ENCODE data around the gene SNTG2.

The SNTG2 gene

DNA sequence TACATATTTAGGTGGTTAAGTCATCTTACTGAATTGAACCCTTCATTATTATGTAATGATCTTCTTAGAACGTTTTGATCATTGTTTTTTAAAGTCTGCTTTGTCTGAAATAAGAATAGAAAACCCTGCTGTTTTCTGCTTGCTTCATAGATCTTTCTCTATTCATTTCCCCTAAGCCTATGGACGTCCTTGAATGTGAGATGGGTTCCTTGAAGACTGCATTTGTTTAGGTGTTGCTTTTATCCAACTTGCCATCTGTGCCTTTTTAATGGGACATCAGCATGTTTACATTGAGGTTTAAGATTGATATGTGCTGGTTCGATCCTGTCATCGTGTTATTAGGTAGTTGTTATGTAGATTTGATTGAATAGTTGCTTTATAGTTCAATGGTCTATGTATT lies 95.4 kb downstream of the SNTG2 start:
- FAIRE-seq, result no peak
- TF ChIP-seq POLR2AphosphoS5 (IDR thresholded peaks at IDR 0.05; ENCODE audit: low read depth, low read length), result no peak
- no peak for TF ChIP-seq POLR2A (IDR thresholded peaks at IDR 0.05; ENCODE audit: low read depth, low read length)
- no peak for TF ChIP-seq TAF1 (IDR thresholded peaks at IDR 0.05; ENCODE audit: borderline replicate concordance, low read depth, low read length)
- no peak for DNase-seq (ENCODE audit: insufficient read length)

DNA sequence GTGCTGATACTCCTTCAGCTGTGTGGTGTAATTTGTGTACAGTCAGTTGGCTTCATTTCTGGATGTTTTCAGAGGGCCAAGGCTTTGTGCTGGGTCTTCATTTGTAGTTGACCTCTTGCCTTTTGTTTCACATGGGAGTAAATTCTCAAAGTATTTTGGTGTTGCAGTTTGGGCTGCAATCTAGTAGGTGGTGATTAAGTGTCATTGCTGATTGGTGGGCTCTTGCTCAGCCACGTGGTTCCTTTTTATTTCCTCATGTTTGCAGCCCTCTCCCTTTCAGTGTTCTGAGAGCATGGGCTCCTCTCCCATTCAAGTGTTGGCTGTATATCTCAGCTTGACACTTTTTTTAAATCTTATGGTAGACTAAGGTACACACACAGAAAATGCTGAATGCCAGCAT lies 96.8 kb downstream of the SNTG2 start:
- DNase-seq (ENCODE audit: insufficient read length), result no peak
- TF ChIP-seq POLR2AphosphoS5 (IDR thresholded peaks at IDR 0.05; ENCODE audit: low read depth, low read length) (no peak), TAF1 (IDR thresholded peaks at IDR 0.05; ENCODE audit: borderline replicate concordance, low read depth, low read length) (no peak), POLR2A (IDR thresholded peaks at IDR 0.05; ENCODE audit: low read depth, low read length) (no peak)
- no peak for FAIRE-seq

DNA sequence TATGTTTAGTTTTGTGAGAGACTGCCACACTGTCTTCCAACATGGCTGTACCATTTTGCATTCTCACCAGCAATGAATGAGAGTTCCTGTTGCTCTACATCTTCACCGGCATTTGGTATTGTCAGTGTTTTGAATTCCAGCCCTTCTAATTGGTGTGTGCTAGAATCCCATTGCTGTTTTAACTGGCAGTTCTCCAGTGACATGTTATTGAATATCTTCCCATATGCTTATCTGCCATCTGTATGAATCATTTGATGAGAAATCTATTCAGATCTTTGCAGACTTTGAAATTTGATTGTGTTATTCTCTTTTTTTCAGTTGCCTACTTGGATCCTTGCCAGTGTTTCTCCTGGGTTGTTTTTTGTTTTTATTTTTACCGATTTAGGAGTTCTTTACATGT lies 99.0 kb downstream of the SNTG2 start:
- FAIRE-seq, result no peak
- TF ChIP-seq POLR2A (IDR thresholded peaks at IDR 0.05; ENCODE audit: low read depth, low read length) (no peak), POLR2AphosphoS5 (IDR thresholded peaks at IDR 0.05; ENCODE audit: low read depth, low read length) (no peak), TAF1 (IDR thresholded peaks at IDR 0.05; ENCODE audit: borderline replicate concordance, low read depth, low read length) (no peak)
- DNase-seq (ENCODE audit: insufficient read length), result no peak

DNA sequence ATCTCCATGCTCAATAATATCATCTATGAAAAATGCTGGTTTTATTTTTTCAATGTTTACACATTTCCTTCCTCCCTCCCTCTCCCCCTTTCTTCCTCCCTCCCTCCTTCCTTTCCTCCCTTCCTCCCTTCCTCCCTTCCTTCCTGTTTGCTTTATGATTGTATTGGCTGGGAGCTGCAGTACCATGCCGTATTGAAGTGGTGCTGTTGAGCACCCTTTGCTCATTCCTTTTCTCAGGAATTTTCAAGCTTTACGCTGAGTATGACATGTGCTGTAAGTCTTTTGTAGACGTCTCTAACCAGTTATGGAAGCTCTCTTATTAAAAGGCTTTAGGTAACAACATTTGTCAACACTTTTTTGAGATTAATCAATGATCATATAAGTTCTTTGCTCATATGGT lies 100.4 kb downstream of the SNTG2 start:
- DNase-seq (ENCODE audit: insufficient read length) (no peak), FAIRE-seq (no peak)
- TF ChIP-seq POLR2A (IDR thresholded peaks at IDR 0.05; ENCODE audit: low read depth, low read length), result no peak
- no peak for TF ChIP-seq POLR2AphosphoS5 (IDR thresholded peaks at IDR 0.05; ENCODE audit: low read depth, low read length)
- TF ChIP-seq TAF1 (IDR thresholded peaks at IDR 0.05; ENCODE audit: borderline replicate concordance, low read depth, low read length), result no peak

DNA sequence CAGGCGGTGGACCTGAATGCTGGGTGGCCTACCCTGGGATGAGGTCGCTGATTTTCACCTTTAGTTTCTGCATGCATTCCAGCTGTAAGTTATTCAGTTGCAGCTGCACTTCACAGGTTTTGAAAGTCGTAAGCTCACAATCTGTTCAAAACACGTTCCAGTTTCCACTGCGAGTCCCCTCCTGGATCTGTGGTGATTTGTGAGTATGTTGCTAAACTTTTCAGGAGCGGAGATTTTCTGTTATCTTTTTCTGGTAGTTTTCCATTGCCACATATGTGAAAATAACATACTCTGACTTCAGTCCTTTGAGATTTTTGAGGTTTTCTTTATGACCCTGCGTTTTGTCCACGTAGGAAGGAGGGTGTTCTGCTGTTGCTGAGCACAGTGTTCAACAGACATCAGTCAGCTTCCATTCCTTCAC lies 102.1 kb downstream of the SNTG2 start:
- DNase-seq (ENCODE audit: insufficient read length), result no peak
- FAIRE-seq, result no peak

DNA sequence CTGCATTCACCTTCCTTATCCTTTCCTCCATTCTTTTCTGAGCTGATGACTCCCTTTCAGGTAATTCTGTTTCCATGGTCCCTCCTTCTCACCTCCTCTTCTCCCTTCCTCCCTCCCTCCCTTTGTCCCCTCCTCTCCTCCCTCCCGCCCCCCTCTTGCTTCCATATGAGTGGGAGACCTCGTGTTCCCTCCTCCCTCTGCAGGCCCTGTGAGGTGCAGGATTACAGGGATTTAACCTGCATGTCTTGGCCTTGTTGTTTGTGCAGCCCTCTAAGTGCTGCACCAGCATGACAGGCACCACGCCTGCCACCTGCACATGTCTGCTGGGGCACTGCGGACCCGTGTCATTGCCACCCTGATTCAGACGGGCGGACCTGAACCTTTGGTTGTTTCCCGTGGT lies 103.1 kb downstream of the SNTG2 start:
- TF ChIP-seq TAF1 (IDR thresholded peaks at IDR 0.05; ENCODE audit: borderline replicate concordance, low read depth, low read length) (no peak), POLR2AphosphoS5 (IDR thresholded peaks at IDR 0.05; ENCODE audit: low read depth, low read length) (no peak), POLR2A (IDR thresholded peaks at IDR 0.05; ENCODE audit: low read depth, low read length) (no peak)
- no peak for FAIRE-seq
- DNase-seq (ENCODE audit: insufficient read length), result no peak

More for the DNA sequence above, 102.1 kb downstream of the SNTG2 start:
- TF ChIP-seq POLR2AphosphoS5 (IDR thresholded peaks at IDR 0.05; ENCODE audit: low read depth, low read length) (no peak), POLR2A (IDR thresholded peaks at IDR 0.05; ENCODE audit: low read depth, low read length) (no peak), TAF1 (IDR thresholded peaks at IDR 0.05; ENCODE audit: borderline replicate concordance, low read depth, low read length) (no peak)

DNA sequence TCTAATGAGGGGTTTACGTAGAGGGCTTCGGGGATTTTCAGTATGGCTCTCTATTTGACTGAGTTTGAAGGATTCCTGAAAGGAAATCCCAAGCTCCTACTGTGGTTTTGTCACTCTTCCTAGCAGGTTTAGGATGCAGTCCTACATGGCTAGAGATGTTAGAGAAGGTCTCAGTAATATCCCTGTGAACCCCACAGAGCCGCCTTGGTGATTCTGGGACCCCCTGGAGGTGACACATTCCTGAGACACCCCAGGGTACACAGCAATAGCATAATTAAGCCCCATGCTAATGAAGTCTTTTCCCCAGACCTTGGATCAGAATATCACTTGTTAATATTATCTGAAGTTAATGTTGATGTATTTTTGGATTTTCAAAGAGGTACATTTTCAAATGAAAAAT lies 103.8 kb downstream of the SNTG2 start:
- TF ChIP-seq TAF1 (IDR thresholded peaks at IDR 0.05; ENCODE audit: borderline replicate concordance, low read depth, low read length) (no peak), POLR2A (IDR thresholded peaks at IDR 0.05; ENCODE audit: low read depth, low read length) (no peak), POLR2AphosphoS5 (IDR thresholded peaks at IDR 0.05; ENCODE audit: low read depth, low read length) (no peak)
- no peak for DNase-seq (ENCODE audit: insufficient read length)
- FAIRE-seq, result no peak

DNA sequence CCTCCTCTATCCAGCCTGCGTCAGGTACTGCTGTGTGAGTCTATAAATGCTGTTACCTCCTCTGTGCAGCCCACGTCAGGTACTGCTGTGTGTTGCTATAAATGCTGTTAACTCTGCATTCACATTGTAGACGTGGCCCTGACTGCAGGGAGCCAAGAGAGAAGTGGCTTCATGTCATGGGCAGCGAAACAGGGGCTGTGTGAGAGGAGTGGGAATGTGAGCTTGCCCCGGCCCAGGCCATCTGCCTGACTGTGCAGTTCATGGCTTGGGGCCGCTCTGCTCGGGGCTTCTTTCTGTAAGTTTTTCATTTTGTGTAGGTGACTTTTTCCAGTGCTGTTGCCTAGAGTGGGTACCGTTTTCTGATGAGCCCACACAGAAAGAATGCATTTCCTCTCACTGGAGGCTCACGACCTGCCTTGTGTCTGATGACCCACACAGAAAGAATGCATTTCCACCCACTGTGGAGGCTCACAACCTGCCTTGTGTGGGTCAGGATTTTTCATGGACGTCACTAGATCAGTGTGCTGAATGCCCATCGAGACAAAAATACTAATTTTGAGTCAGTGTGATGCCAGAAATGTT lies 104.5 kb downstream of the SNTG2 start:
- DNase-seq (ENCODE audit: insufficient read length) (no peak), FAIRE-seq (no peak)
- TF ChIP-seq TAF1 (IDR thresholded peaks at IDR 0.05; ENCODE audit: borderline replicate concordance, low read depth, low read length) (no peak), POLR2AphosphoS5 (IDR thresholded peaks at IDR 0.05; ENCODE audit: low read depth, low read length) (no peak), POLR2A (IDR thresholded peaks at IDR 0.05; ENCODE audit: low read depth, low read length) (no peak)

DNA sequence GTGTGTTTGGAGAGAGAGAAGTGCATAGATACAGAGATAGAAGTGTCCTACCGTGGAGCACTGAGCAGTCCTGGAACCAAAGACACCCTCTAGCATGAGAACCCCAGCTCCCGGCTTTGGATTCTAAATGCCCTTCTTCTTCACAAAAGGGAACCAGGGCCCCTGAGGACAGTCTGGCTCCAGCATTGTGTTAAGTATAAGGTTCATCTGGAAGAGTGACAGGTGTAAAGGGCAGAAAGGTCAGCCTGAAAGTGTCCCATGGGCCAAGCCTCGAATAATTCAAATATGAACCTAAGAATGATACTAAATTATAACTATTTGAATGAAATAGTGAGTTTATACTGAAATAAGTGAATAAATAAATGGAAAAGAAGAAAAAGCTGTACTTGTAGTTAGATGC lies 109.7 kb downstream of the SNTG2 start:
- TF ChIP-seq POLR2A (IDR thresholded peaks at IDR 0.05; ENCODE audit: low read depth, low read length) (no peak), POLR2AphosphoS5 (IDR thresholded peaks at IDR 0.05; ENCODE audit: low read depth, low read length) (no peak), TAF1 (IDR thresholded peaks at IDR 0.05; ENCODE audit: borderline replicate concordance, low read depth, low read length) (no peak)
- FAIRE-seq, result no peak
- no peak for DNase-seq (ENCODE audit: insufficient read length)

DNA sequence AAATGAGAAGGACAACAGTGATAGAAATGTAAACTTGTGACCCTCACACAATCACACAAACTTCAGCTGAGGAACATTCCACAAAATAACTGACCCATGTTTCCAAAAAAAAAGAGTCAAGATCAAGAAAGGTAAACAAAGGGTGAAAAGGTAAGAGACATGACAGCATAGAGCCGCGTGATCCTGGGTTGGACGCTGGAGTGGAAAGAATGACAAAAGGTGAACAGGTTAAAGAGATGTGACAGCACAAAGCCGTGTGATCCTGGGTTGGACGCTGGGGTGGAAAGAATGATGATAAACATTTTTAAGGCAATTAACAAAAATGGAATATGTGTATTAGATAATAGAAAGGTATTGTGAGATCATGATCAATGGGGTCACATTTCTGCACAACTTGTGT lies 110.3 kb downstream of the SNTG2 start:
- DNase-seq (ENCODE audit: insufficient read length), result no peak
- TF ChIP-seq POLR2A (IDR thresholded peaks at IDR 0.05; ENCODE audit: low read depth, low read length), result no peak
- TF ChIP-seq POLR2AphosphoS5 (IDR thresholded peaks at IDR 0.05; ENCODE audit: low read depth, low read length), result no peak
- TF ChIP-seq TAF1 (IDR thresholded peaks at IDR 0.05; ENCODE audit: borderline replicate concordance, low read depth, low read length), result no peak
- no peak for FAIRE-seq

DNA sequence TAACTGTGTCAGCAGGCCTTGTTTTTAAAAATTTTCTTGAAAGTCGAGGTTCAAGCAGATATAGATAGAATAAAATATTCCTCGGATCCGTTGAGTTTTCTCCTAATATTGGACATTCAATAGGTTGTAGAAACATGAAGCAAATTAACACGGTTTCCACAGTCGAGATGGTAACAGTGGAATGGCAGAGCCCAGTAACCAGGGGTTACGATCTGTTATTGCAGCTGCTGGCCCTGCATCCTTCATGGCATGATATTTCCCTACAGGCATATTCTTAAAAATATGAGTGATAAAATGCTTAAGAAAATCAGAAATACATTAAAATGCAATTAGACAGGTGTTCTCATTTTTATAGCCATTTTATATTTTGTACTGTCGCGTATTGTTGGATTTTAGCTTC lies 117.6 kb downstream of the SNTG2 start:
- no peak for TF ChIP-seq TAF1 (IDR thresholded peaks at IDR 0.05; ENCODE audit: borderline replicate concordance, low read depth, low read length)
- TF ChIP-seq POLR2AphosphoS5 (IDR thresholded peaks at IDR 0.05; ENCODE audit: low read depth, low read length), result no peak
- TF ChIP-seq POLR2A (IDR thresholded peaks at IDR 0.05; ENCODE audit: low read depth, low read length), result no peak
- DNase-seq (ENCODE audit: insufficient read length) (no peak), FAIRE-seq (no peak)

DNA sequence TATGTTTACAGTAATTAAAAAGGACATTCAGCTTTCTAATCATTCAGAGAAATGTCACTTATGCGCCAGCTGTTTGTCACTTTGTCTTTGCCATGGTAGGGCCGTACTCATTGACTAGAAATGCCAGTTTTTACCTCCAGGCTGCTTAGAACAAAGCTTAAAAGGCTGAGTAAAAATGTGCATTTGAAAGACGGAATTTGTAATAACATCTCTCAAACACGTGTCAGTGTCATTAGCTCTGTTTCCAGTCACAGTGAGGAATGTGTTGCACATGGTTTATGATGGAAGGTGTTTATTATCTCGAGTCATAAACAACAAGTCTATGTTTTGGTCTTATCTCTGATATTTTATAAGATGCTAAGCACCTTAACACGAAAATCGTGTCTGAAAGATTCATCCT lies 118.2 kb downstream of the SNTG2 start:
- no peak for FAIRE-seq
- DNase-seq (ENCODE audit: insufficient read length), result no peak
- TF ChIP-seq TAF1 (IDR thresholded peaks at IDR 0.05; ENCODE audit: borderline replicate concordance, low read depth, low read length) (no peak), POLR2AphosphoS5 (IDR thresholded peaks at IDR 0.05; ENCODE audit: low read depth, low read length) (no peak), POLR2A (IDR thresholded peaks at IDR 0.05; ENCODE audit: low read depth, low read length) (no peak)
